Left ventricle myocardium inferior (tissue), 1 donor: ENCODE results near the gene CCL20. TPM values are rescaled to one million over a fixed set of nuclear protein-coding genes. Genes with fewer than 3 reads are reported as not detected.

Source experiments
- DNase-seq: peaks from one replicate; pipeline ENCODE4 v3.0.0-alpha.2; 2020
- H3K27ac ChIP-seq: fragments of 200-600 bp; replicated peaks from 2 replicates; pipeline ENCODE4 v1.8.0; 2021
- H3K27me3 ChIP-seq: fragments of 200-600 bp; 2 replicates; pipeline ENCODE4 v1.8.0; 2021; ENCODE audit warnings: low read depth
- H3K36me3 ChIP-seq: fragments of 200-600 bp; 2 replicates; pipeline ENCODE4 v1.8.0; 2021
- H3K4me1 ChIP-seq: fragments of 200-600 bp; 2 replicates; pipeline ENCODE4 v1.8.0; 2021
- H3K4me3 ChIP-seq: fragments of 200-600 bp; 2 replicates; pipeline ENCODE4 v1.8.0; 2021; ENCODE audit warnings: mild to moderate bottlenecking, moderate library complexity
- H3K9me3 ChIP-seq: fragments of 200-600 bp; replicated peaks from 2 replicates; pipeline ENCODE4 v1.8.0; 2021
- CTCF ChIP-seq: fragments of 200-600 bp; IDR thresholded peaks from 2 replicates; pipeline ENCODE4 v1.8.0; 2021; ENCODE audit warnings: antibody characterized with exemption, mild to moderate bottlenecking, borderline replicate concordance
- intact Hi-C: fragments of 100-400 bp; cut with micrococcal nuclease; formaldehyde crosslinking; loops from one replicate; pipeline ENCODE4 v1.11.0; 2022
- total RNA-seq: library from RNA; stranded (reverse); fragmentation: NEBNext Ultra II Directional; extraction: Animal tissue kit (Norgen Biotek cat#: 25700); gene quantifications from one replicate; pipeline ENCODE4 v1.2.1, GENCODE V29; 2021
- donor health status: DM: no; HTN: yes; CAD: no; lungs with severe emphysema.

Gene CCL20
- total RNA-seq, 1 donor from 2014 or later, result not detected

GRCh38 chr2:227782804-227783203 lies 30.8 kb upstream of the CCL20 start:
- no peak for DNase-seq
- Histone ChIP-seq H3K9me3 (no peaks in the 10 kb centered on the region), H3K4me1 (no peaks in the 10 kb centered on the region), H3K36me3 (no peaks in the 10 kb centered on the region), H3K27me3 (peaks cover 20% of the 10 kb centered on the region), H3K4me3 (no peak overlapping the region), H3K27ac (no peak overlapping the region)
- intact Hi-C loops, result no loop called here
- no peak for TF ChIP-seq CTCF

DNA sequence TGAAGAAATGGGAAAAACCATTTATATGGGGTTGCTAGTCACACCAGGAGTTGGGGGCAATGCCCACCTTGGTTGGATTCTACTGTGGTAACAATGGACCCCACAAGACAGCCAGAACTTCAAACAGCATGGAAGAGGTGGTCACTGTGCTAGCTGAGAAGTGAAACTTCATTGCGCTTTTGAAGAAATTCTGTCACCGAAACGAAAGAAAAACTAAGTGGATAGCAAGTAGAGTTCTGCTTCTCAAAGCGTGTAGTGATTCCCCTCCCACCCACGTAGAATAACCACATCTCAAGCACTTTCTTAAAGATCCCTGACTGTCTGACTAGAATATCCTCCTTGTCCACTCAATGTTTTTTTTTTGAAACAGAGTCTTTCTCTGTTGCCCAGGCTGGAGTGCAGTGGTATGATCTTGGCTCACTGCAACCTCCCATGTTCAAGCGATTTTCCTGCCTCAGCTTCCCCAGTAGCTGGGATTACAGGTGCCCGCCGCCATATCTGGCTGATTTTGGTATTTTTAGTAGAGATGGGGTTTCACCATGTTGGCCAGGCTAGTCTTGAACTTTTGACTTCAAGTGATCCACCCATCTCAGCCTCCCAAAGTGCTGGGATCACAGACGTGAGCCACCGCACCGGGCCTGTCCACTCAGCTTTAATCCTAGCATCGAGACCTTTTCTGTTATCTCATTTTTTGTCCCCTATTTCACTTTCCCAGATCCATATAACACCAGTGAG lies 30.1 kb upstream of the CCL20 start:
- intact Hi-C loops, result no loop called here
- Histone ChIP-seq H3K27ac (no peak overlapping the region), H3K4me3 (no peak overlapping the region), H3K27me3 (peaks cover 26% of the 10 kb centered on the region), H3K9me3 (no peaks in the 10 kb centered on the region), H3K4me1 (no peaks in the 10 kb centered on the region), H3K36me3 (no peaks in the 10 kb centered on the region)
- no peak for TF ChIP-seq CTCF
- no peak for DNase-seq

DNA sequence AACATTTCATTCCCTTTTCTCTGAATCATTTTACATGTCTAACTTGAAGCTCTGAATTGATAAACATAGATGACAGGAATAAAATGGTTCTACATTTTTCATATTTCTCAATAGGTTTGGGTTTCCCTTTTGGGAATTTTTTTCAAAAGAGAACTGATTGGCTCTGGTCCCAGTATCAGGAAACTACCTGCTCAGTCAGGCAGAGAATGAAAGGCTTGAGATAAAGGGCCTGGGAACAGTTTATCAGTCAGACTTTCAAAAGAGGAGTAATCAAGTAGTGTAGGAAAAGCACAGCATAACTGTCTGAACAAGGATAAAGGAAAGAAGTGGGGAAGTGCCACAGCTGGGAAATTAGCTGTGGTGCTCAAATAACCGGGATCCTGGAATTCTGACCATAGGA lies 28.3 kb upstream of the CCL20 start:
- intact Hi-C loops, result no loop called here
- DNase-seq, result no peak

GRCh38 chr2:227788561-227789018 lies 25.1 kb upstream of the CCL20 start:
- intact Hi-C loops, result no loop called here
- DNase-seq, result no peak
- H3K27ac ChIP-seq, result no peak overlapping the region
- no peak overlapping the region for H3K4me3 ChIP-seq
- no peaks in the 10 kb centered on the region for H3K36me3 ChIP-seq
- no peak for TF ChIP-seq CTCF
- peaks cover 21% of the 10 kb centered on the region for H3K27me3 ChIP-seq
- H3K4me1 ChIP-seq, result no peaks in the 10 kb centered on the region
- no peaks in the 10 kb centered on the region for H3K9me3 ChIP-seq

More for the DNA sequence above, 28.3 kb upstream of the CCL20 start:
- TF ChIP-seq CTCF, result no peak
- Histone ChIP-seq H3K4me1 (no peaks in the 10 kb centered on the region), H3K4me3 (no peak overlapping the region), H3K36me3 (no peaks in the 10 kb centered on the region), H3K27ac (no peak overlapping the region), H3K9me3 (no peaks in the 10 kb centered on the region), H3K27me3 (peaks cover 26% of the 10 kb centered on the region)

- no peak for DNase-seq
- no peaks in the 10 kb centered on the region for H3K36me3 ChIP-seq
- no peaks in the 10 kb centered on the region for H3K9me3 ChIP-seq
- TF ChIP-seq CTCF, result no peak
- peaks cover 21% of the 10 kb centered on the region for H3K27me3 ChIP-seq
- H3K4me1 ChIP-seq, result no peaks in the 10 kb centered on the region
- no peak overlapping the region for H3K27ac ChIP-seq
- intact Hi-C loops, result no loop called here
- no peak overlapping the region for H3K4me3 ChIP-seq
Observed at GRCh38 chr2:227789803-227790202, 23.8 kb upstream of the CCL20 start.
